Measurements from ENCODE around the gene MYH7B.

GRCh38 chr20:34907616-34908469 lies 47.8 kb upstream of the MYH7B start:
- TF ChIP-seq YY1 (IDR thresholded peaks at IDR 0.05; ENCODE audit: insufficient read depth, insufficient read length) = no peak
- no peak for TF ChIP-seq ZNF274 (IDR thresholded peaks at IDR 0.05; ENCODE audit: low read depth, low read length)
